RWPE1 (cell line): ENCODE measurements around the gene IGFBP3.

Experiments used
- CTCF ChIA-PET: fragments of 350-600 bp; sonication (Branson Sonifier 250); formaldehyde crosslinking; extraction: SDS; loops from one replicate; lab custom pipeline; 2021; lab: Yijun Ruan, JAX
- POLR2A ChIA-PET: fragments of 400-600 bp; formaldehyde crosslinking; extraction: SDS; loops from one replicate; lab custom pipeline; 2020; ENCODE audit warnings: antibody characterized with exemption; ENCODE audit not compliant: low non-redundant PET; lab: Yijun Ruan, JAX
- DNase-seq: peaks from one replicate; pipeline ENCODE4 v3.0.0; 2012; ENCODE audit warnings: low spot score
- H3K27ac ChIP-seq: fragments of 450-650 bp; 2 replicates; pipeline ENCODE4 v1.5.1; 2017
- CTCF ChIP-seq: fragments of 450-650 bp; conservative IDR thresholded peaks from 2 replicates; pipeline ENCODE4 v1.5.1; 2017; ENCODE audit warnings: low read depth, mild to moderate bottlenecking

Gene IGFBP3

GRCh38 chr7:45939574-45939973 lies 18.5 kb upstream of the IGFBP3 start:
- ChIA-PET CTCF (interaction anchor here (0.6 to 1.2 kb wide), 2 partner anchors 38 to 1363 kb away, joined by 3 read pairs; no protein-coding TSS in a partner anchor), POLR2A (no interaction called here)
- TF ChIP-seq CTCF, result no peak
- H3K27ac ChIP-seq, result no peak overlapping the region
- DNase-seq, result no peak

- CTCF ChIA-PET, result interaction anchor here (0.6 kb wide), 2 partner anchors 62 to 1362 kb away, joined by 3 read pairs; no protein-coding TSS in a partner anchor
- POLR2A ChIA-PET, result no interaction called here
- DNase-seq, result no peak
- no peak overlapping the region for H3K27ac ChIP-seq
- no peak for TF ChIP-seq CTCF
Observed at GRCh38 chr7:45938626-45939302, 17.7 kb upstream of the IGFBP3 start.

- ChIA-PET CTCF (no interaction called here), POLR2A (no interaction called here)
- DNase-seq, result no peak
- TF ChIP-seq CTCF, result no peak
- no peak overlapping the region for H3K27ac ChIP-seq
Observed at GRCh38 chr7:45937862-45938261, 16.8 kb upstream of the IGFBP3 start.

- CTCF ChIA-PET, result no interaction called here
Observed at GRCh38 chr7:45937301-45937700, 16.2 kb upstream of the IGFBP3 start.

GRCh38 chr7:45930967-45931366 lies 9.9 kb upstream of the IGFBP3 start:
- H3K27ac ChIP-seq, result no peak overlapping the region
- POLR2A ChIA-PET, result no interaction called here
- CTCF ChIA-PET, result no interaction called here
- TF ChIP-seq CTCF, result no peak
- no peak for DNase-seq

More at GRCh38 chr7:45937301-45937700, 16.2 kb upstream of the IGFBP3 start:
- no peak for TF ChIP-seq CTCF
- DNase-seq, result no peak
- no peak overlapping the region for H3K27ac ChIP-seq
- POLR2A ChIA-PET, result no interaction called here

GRCh38 chr7:45927721-45928120 lies 6.6 kb upstream of the IGFBP3 start:
- DNase-seq, result no peak
- no peak overlapping the region for H3K27ac ChIP-seq
- ChIA-PET CTCF (no interaction called here), POLR2A (no interaction called here)
- TF ChIP-seq CTCF, result no peak
